HG03354 (cell line): ENCODE results near the gene MUS81.

ENCODE experiments used
- ATAC-seq: cut with Tn5 transposase; IDR thresholded peaks from one replicate; pipeline ENCODE4 v1.9.1; 2021; ENCODE audit warnings: mild to moderate bottlenecking; ENCODE audit not compliant: unreplicated experiment, poor library complexity, severe bottlenecking

Gene MUS81

DNA sequence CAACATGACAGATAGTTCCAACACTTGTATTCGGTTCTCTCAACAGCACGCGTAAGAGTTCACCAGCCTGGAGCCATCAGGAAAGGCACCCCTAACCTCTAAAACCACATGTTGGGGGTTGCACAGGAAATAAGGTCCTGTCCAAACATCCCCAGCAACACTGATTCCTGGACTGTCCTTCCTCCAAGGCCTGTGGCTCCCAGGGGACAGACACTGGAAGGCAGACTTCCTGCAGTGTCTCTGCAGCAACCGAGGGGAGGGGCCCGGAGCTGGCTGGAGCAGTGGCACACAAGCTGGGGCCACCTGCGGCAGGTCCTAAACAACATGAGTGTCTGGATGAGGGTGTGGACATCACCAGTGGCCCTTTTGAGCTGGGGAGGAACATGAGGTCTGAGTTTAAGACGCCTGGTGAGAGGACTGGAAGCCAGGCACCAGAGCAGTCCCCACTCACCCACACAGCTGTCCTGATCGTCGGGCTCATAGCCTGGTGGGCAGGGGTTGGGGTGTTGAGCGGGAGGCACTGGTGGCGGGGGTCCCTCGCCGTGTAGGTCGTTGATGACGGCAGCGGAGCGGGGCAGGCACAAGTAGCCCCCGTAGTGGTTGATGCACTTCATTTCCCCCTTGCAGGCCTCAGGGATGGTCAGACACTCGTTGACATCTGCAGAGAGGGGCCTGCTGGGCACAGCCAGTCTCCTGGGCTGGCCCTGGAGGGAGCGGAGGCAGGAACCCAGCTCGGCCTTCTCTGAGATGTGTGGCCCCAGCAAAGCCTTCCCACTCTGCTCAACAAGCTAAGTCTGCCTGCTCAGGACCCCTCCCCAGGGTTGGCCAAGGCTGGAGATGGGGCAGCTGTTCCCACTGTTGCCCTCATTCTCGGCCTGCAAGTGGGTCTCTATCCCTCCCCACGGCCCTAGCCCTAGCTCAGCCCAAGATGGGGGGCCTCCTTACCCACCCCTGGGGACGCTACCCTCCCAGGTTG, 10.8 kb downstream of the MUS81 start:
- no peak for ATAC-seq

DNA sequence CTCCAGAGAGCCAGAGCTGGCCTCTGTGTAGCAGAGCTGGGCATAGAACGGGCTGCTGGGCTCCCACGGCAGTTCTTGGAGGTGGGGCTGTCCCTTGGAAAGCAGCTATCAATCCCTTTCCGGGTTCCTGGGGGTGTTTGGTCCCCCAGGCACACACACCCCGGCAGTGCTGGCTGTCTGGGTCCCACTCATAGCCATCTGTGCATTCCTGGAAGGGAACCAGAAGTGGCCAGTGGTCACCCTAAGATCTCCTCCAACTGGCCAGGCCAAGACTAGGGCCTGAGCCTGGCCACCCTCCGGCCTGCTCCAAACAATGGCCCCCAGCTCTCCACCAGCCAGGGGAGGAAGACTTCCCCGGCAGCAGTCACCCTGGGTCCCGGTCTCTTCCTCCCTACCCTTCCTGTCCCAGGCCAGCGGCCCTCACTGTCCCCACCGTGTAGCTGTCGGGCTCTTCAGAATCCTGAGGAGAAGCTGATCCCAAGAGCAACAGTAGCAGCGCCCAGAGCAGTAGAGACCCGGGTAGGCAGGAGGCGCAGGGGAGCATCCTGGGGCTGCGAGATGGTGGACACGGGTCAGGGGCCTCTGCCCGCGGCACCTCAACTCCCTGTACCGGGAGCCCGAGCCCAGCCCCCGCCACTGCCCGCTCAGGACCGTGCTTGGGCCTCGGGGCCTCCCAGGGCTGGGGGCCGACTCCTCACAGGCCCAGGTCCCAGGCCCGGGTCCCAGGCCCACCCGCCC, 11.7 kb downstream of the MUS81 start:
- ATAC-seq = no peak

- ATAC-seq = no peak
These were observed 12.5 kb downstream of the MUS81 start, which contains the start of gene EFEMP2 for GRCh38 chr11:65872586-65873317. Gene EFEMP2 (minus strand): TSS chr11:65872800. CDS start chr11:65872354, 446 bp downstream.

DNA sequence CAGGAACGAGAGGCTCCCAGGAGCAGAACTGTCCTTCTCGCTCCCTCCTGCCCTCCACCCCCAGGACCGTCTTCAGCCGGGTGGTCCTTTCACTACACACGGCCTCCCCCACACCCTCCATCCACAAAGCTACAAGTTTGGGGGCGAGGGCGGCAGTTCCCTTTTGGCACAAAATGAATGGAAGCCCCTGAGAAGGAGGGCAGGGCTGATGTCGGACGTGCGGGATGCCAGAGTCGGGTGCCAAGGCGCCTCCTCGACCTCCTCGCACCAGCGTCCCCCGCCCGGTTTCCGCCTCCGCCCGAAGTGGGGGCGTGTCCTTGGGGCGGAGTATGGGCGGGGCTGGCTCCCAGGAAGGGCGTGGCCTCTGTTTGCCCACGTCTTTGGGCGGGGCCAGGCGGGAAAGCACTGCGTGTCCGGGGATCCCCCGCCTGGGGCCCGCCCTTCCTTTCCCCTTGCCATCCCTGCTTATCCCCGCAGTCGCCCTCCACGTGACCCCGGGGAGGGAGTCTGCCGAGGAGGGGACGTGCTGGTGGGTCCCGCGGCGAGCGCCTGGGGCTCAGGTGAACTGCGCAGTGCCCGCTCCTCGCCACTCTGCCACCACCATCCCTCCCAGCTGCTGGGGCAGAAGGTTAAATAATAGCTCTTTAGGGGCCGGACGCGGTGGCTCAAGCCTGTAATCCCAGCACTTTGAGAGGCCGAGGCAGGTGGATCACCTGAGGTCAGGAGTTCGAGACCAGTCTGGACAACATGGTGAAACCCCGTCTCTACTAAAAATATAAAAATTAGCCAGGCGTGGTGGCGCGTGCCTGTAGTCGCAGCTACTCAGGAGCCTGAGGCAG, 13.3 kb downstream of the MUS81 start:
- ATAC-seq = peak; percentile 80

GRCh38 chr11:65879617-65880016, 19.4 kb downstream of the MUS81 start, which contains the start of gene CTSW:
Gene CTSW (plus strand): TSS chr11:65879837. CDS start chr11:65879855, 18 bp downstream.
- no peak for ATAC-seq

DNA sequence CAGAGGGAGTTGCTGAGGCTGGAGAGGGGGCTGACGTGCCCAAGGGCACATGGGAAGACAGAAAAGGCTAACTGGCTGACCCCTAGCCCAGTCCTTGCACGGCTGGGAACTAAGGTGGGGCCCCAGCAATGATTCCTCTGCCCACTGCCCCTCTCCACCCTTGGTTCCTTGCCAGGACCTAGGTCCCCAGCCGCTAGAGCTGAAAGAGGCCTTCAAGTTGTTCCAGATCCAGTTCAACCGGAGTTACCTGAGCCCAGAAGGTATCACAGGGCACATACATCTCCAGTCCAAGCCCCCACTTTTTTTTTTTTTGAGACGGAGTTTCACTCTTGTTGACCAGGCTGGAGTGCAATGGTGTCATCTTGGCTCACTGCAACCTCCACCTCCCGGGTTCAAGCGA, 19.8 kb downstream of the MUS81 start:
- no peak for ATAC-seq

- ATAC-seq = no peak
These were observed 20.7 kb downstream of the MUS81 start for GRCh38 chr11:65880844-65881421.

DNA sequence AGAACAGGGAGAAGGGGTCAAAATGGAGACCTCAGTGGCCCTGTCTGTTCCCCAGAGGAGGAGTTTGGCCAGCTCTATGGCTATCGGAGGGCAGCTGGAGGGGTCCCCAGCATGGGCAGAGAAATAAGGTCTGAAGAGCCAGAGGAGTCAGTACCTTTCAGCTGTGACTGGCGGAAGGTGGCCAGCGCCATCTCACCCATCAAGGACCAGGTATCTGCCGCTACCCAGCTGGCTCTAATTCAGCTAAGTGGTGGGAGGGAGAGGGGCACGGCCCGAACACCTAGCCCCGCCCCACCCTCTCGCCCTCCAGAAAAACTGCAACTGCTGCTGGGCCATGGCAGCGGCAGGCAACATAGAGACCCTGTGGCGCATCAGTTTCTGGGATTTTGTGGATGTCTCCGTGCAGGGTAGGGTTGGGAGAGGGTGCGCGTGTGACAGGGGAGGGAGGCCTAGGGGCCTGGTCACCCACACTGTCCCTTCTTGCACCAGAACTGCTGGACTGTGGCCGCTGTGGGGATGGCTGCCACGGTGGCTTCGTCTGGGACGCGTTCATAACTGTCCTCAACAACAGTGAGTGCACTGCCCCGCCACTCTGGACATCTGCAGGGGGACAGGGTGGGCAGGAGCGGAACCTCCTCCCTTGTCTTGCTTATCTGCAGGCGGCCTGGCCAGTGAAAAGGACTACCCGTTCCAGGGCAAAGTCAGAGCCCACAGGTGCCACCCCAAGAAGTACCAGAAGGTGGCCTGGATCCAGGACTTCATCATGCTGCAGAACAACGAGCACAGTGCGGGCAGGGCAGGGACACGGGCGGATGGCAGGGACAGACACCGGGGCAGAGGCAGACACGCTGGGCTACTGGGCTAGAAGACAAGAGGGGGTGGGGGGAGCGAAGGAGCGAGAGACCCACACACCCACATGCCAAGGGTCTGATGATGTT, 22.2 kb downstream of the MUS81 start:
- ATAC-seq = no peak

DNA sequence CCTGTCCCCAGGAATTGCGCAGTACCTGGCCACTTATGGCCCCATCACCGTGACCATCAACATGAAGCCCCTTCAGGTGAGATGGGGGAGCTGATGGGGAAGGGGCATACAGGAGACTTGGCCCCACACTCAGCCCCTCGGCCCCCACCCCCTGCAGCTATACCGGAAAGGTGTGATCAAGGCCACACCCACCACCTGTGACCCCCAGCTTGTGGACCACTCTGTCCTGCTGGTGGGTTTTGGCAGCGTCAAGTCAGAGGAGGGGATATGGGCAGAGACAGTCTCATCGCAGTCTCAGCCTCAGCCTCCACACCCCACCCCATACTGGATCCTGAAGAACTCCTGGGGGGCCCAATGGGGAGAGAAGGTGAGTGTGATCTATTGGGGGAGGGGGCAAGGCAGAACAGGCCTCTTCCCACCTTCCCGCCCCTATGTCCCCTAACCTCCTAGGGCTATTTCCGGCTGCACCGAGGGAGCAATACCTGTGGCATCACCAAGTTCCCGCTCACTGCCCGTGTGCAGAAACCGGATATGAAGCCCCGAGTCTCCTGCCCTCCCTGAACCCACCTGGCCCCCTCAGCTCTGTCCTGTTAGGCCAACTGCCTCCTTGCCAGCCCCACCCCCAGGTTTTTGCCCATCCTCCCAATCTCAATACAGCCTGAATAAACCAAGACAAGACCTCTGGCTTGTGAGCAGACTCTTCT, 23.0 kb downstream of the MUS81 start:
- no peak for ATAC-seq

- ATAC-seq = no peak
These were observed 23.8 kb downstream of the MUS81 start for GRCh38 chr11:65883786-65884715.

GRCh38 chr11:65884716-65885092, 24.5 kb downstream of the MUS81 start:
- peak; percentile 44 for ATAC-seq

GRCh38 chr11:65885231-65885630, 25.0 kb downstream of the MUS81 start:
- ATAC-seq = no peak

DNA sequence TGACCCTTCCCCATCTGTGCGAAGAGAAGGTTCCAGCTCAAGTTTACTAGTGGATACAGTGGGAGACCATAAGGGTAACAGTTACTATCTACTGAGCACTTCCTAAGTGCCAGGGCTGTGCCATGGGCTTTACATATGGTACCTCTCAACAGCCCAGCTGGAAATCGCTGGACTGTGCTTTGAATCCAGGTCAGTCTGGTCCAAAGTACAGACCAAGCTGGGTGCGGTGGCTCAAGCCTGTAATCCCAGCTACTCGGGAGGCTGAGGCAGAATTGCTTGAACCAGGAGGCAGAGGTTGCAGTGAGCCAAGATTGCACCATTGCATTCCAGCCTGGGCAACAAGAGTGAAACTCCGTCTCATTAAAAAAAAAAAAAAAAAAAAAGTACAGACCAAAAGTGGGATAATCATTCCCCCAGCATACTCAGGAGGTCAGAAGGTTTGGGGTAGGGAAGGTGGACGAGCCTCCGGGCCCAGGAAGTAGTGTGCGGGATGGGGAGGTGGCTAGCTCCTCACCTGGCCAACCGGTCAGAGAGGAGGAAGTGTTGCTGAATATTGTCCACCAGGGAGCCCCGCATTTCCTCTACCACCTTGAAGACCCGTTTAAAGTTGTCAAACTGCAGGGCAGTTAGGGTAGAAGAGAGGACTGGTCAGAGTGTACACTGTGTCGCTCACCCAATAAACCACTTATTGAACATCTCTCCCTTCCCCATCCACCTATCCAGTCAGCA, 25.7 kb downstream of the MUS81 start:
- ATAC-seq = no peak

DNA sequence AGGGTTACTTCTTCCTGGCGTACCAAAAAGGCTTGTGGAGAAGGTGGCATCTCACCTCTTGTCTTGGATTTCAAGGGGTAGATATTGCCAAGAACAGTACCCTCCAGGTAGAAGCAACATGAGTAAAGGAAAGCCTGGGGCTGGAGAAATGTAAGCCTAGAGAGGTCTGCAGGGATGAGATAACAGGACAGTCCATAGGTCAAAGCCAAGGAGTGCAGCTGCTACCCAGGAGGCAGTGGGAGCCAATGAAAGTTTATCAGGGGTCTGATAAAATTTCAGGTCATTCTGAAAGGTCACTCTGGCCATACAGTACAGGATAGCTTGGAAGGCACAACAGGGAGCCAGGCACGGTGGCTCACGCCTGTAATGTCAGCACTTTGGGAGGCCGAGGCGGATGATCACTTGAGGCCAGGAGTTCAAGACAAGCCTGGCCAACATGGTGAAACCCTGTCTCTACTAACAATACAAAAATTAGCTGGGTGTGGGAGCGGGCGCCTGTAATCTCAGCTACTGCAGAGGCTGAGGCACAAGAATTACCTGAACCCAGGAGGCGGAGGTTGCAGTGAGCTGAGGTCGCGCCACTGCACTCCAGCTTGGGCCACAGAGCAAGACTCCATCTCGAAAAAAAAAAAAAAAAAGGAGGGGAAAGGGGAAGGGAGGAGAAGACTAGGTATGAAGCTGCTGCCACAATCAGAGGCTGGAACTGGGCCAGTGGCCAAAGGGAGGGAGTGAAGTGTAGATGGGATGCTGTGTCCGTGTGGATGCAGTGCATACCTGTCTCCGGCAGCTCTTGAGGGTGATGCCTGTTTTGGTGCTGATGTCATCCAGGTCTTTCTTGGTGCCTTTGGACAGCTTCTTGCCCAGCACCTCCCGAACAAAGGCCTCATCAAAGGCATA, 26.8 kb downstream of the MUS81 start:
- no peak for ATAC-seq

DNA sequence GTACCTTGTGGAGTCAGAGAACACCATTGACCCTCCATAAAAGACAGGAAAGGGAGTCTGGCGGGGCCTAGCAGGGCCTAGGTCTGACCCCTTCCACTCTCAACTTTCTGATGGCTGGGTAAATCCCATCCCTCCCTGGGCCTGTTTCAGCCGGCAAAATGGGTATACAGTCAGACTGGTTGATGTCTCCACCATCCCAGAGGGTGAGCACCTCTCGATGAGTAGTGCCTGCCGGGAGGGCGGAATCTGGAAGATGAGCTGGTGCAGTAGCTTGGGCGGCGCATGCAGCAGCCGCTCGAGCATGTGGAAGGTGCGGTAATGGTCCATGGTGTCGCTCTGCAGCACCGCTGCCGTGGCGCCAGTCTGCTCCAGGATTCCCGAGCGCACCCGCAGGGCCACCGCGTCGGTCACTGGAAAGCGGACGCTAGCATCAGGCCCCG, 27.5 kb downstream of the MUS81 start:
- ATAC-seq = no peak
